ENCODE measurements around the gene PCDH10.

DNA sequence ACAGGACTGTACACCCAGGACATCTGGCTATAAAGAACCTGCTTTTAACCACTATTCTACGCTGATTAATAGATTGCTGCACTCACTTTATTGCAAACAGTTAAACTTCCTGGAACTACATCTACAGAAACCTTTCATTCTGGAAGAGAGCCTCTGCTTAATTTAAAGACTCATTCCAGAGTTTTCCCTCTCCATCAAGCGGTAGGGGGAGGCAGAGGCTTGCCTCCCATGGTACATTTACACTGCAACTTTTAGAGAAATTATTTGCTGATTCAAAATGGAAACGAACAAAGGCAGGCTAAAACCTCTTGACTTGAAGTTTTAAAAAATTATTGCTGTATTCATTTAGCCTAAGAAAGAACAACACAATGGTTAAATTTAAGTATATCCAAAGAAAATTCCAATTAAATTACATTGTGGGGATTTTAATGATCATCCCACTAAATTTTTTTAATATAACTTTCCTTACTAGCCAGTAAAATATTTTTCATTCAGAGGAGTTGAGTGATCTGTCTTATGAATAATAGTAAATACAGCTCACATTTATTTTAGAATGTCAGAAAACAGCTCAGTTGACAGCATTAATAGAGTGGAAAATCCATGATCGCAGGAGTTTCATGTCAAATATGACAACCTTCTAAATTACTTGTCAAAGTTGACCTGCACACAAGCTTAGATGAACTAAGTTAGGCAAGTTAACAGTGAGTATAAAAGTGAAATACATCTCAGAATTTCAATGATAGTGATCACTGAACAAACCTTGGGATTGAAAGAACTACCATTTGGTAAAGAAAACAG is 46.3 kb upstream of the PCDH10 start:
- TF ChIP-seq, protein P1, sequence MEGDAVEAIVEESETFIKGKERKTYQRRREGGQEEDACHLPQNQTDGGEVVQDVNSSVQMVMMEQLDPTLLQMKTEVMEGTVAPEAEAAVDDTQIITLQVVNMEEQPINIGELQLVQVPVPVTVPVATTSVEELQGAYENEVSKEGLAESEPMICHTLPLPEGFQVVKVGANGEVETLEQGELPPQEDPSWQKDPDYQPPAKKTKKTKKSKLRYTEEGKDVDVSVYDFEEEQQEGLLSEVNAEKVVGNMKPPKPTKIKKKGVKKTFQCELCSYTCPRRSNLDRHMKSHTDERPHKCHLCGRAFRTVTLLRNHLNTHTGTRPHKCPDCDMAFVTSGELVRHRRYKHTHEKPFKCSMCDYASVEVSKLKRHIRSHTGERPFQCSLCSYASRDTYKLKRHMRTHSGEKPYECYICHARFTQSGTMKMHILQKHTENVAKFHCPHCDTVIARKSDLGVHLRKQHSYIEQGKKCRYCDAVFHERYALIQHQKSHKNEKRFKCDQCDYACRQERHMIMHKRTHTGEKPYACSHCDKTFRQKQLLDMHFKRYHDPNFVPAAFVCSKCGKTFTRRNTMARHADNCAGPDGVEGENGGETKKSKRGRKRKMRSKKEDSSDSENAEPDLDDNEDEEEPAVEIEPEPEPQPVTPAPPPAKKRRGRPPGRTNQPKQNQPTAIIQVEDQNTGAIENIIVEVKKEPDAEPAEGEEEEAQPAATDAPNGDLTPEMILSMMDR (IDR thresholded peaks at IDR 0.05): no peak
- no peak for TF ChIP-seq POLR2A (IDR thresholded peaks at IDR 0.05)
- TF ChIP-seq EP300 (IDR thresholded peaks at IDR 0.05): no peak
